Activated naive CD4-positive, alpha-beta T cell (primary cell): Measurements from ENCODE around the gene KLHDC1.

Source experiments
- DNase-seq, 4 experiments: peaks; one replicate each; lab custom pipeline; 2025; lab: John Stamatoyannopoulos, UW

The KLHDC1 gene

GRCh38 chr14:49786315-49786714, 93.4 kb downstream of the KLHDC1 start:
- no peak for DNase-seq

- DNase-seq: no peak
These were observed 99.7 kb downstream of the KLHDC1 start for GRCh38 chr14:49792618-49793017.

GRCh38 chr14:49796025-49796424, 103.1 kb downstream of the KLHDC1 start:
- no peak for DNase-seq
